Mucosa of descending colon (tissue), 3 donors: ENCODE measurements around the gene CTSL. TPM values are rescaled to one million over a fixed set of nuclear protein-coding genes. Genes with fewer than 3 reads are reported as not detected.

ENCODE experiments used
- ATAC-seq: fragments of 200-7000 bp; cut with Tn5 transposase; one replicate; pipeline ENCODE4 v1.9.1; 2020; ENCODE audit warnings: mild to moderate bottlenecking, moderate library complexity
- DNase-seq, 3 donors: peaks; one replicate each; pipeline ENCODE4 v3.0.0-alpha.2; 2020
- H3K36me3 ChIP-seq: fragments of 200-600 bp; one replicate; pipeline ENCODE4 v1.8.0; 2021; ENCODE audit warnings: low read depth, mild to moderate bottlenecking
- H3K4me1 ChIP-seq: fragments of 200-600 bp; one replicate; pipeline ENCODE4 v1.8.0; 2021; ENCODE audit warnings: low read depth, mild to moderate bottlenecking
- H3K4me3 ChIP-seq: fragments of 200-600 bp; one replicate; pipeline ENCODE4 v1.8.0; 2021; ENCODE audit warnings: mild to moderate bottlenecking
- H3K9me3 ChIP-seq: fragments of 200-600 bp; one replicate; pipeline ENCODE4 v1.8.0; 2021; ENCODE audit warnings: mild to moderate bottlenecking
- intact Hi-C, 2 donors: fragments of 100-400 bp; cut with DNase I in 1 of 2; cut with micrococcal nuclease in 1 of 2; formaldehyde crosslinking; loops; one replicate each; pipeline versions ENCODE4 v1.11.0 to v1.11.1; 2022; cut with DNase I, micrococcal nuclease
- total RNA-seq, 3 donors: library from RNA; stranded (reverse); fragmentation: NEBNext Ultra II Directional in 2 of 3; extraction: Animal tissue kit (Norgen Biotek cat#: 25700) in 2 of 3; gene quantifications; one replicate each; pipeline versions ENCODE4 v1.2.1 to v1.2.4, GENCODE V29; 2021 to 2023
- TF ChIP-seq, protein P1 (sequence below): fragments of 200-600 bp; IDR thresholded peaks from one replicate; pipeline ENCODE4 v1.8.0; 2022; ENCODE audit warnings: antibody characterized with exemption, mild to moderate bottlenecking
- donor health status: DM: no; HTN: no; CAD: no; lungs with moderate emphysema.
- donor health status: DM: no; HTN: no; CAD: no.
- donor health status: DM: no; HTN: yes; CAD: no.

CTSL gene
- total RNA-seq, 3 donors from 2014 or later = 60.1 to 139 (median 62.3) TPM

DNA sequence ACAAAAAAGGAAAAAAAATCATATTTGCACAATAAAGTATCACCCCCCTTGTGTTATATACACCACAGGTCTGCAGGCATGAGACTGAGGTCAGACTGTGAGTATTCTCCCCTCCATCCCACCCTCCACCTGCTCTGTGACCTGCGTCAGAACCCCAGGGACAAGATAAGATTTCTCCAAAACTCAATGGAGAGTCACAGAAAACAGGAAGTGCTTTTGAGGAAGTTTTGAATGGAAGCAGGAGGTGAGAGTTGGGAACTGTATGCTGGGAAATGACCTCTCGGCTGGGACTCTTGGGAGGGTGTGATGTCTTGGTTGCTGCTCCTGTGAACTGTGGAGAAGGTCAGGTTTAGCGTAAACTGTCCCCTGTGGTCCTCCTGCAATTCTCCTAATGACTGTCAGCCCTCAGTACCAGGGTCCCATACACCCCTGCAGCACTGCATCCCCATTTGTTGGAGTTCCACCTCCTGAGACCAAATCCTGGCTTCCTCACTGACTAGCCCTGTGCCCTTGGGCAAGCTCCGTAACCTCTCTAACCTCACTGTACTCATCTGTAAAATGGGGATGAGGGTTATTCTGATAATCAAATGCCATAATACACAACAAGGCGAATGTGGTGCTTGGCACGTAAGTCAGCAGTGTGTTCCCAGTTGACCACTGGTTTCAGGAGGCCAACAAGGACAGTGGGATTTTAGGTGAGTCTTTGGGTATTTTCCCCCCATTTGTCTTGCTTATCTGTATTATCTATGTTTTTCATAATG, 6.9 kb upstream of the CTSL start:
- DNase-seq (no peak), ATAC-seq (no peak)
- H3K36me3 ChIP-seq = no peaks in the 10 kb centered on the region
- no peaks in the 10 kb centered on the region for H3K4me1 ChIP-seq
- no peaks in the 10 kb centered on the region for H3K9me3 ChIP-seq
- TF ChIP-seq, protein P1, sequence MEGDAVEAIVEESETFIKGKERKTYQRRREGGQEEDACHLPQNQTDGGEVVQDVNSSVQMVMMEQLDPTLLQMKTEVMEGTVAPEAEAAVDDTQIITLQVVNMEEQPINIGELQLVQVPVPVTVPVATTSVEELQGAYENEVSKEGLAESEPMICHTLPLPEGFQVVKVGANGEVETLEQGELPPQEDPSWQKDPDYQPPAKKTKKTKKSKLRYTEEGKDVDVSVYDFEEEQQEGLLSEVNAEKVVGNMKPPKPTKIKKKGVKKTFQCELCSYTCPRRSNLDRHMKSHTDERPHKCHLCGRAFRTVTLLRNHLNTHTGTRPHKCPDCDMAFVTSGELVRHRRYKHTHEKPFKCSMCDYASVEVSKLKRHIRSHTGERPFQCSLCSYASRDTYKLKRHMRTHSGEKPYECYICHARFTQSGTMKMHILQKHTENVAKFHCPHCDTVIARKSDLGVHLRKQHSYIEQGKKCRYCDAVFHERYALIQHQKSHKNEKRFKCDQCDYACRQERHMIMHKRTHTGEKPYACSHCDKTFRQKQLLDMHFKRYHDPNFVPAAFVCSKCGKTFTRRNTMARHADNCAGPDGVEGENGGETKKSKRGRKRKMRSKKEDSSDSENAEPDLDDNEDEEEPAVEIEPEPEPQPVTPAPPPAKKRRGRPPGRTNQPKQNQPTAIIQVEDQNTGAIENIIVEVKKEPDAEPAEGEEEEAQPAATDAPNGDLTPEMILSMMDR = no peak
- intact Hi-C loops = no loop called here
- no peak overlapping the region for H3K4me3 ChIP-seq

DNA sequence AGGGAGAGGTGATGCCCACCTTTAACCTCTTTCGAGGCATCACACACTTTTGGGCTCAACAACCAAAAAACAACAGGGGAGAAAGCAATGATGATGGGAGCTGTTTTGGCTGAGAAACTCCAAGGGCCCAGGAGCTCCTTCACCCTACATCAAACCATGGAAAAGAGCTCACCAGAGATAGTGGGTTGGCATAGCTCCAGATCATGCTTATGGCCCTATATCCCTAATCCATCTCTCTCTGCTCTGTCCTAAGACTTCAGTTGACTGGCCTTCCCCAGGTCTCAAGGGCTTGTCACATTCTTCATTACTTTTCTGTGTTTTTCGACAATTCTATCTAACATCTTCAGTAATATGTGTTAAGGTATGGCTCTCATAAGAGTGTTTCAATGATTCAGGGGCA, 5.7 kb upstream of the CTSL start:
- Histone ChIP-seq H3K4me3 (no peak overlapping the region), H3K4me1 (no peaks in the 10 kb centered on the region), H3K9me3 (no peaks in the 10 kb centered on the region), H3K36me3 (no peaks in the 10 kb centered on the region)
- ATAC-seq (no peak), DNase-seq (no peak)
- intact Hi-C loops = no loop called here
- TF ChIP-seq, protein P1 = no peak

DNA sequence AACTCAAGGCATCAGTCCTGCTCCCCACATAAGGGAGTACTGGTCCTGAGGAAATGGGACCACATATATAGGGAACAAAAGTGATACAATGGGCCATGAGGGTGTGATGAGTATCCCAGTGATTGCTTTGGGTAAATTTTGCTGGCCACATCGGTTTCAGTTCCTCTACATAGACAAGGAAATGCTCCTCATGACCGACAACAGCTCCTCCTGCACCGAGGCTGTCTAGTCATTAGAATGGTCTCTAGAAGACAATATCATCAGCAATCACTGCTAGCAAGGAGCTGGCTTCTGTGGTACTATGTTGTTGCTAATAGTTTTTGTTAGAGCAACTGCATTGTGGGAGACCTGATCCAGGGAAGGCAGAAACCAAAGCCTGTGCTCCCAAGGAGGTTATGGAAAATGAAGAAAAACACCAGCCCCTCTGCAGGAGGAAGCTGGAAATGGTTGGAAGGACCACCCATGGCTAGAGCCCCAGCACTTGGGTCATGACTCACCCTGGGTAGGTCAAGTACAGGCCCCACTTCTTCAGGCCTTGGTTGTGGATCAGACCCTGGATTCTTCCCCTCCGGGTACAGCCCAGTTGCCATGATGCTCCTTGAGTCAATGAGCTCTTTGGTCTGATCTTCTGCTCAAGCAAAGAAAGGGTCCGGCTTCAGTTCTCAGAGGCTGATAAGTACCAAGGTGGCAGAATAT, 3.4 kb upstream of the CTSL start:
- Histone ChIP-seq H3K4me3 (no peak overlapping the region), H3K4me1 (peaks cover 3% of the 10 kb centered on the region), H3K9me3 (no peaks in the 10 kb centered on the region), H3K36me3 (no peaks in the 10 kb centered on the region)
- TF ChIP-seq, protein P1 = no peak
- DNase-seq (peak in 1 of 3 donors; percentile 38), ATAC-seq (no peak)
- intact Hi-C loops = no loop called here

DNA sequence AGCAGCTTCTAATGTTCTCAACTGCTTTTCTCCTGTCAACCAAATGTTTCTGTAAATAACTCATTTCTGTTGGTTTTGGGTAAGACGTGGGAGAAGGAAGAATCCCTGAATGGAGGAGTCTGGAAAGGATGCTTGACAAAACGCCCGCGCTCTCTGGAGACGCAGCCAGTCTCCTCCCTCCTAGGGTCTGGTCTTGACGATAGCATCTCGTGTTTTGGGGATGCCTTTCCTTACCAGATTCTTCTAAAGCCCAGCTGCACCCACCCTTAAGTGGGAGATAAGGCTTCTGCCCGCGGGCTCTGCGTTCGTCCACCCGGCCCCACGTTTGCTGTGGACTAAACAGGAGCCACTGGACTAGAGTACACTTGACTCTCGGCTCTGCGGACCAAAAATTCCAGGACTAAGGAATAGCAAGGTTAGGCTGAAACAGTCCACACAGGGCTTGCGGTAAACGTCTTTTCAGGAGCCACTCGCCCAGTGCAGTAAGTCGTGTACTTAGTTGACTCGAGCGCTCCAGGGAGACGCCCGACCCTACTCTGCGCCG, 491 bp upstream of the CTSL start:
- Histone ChIP-seq H3K36me3 (no peaks in the 10 kb centered on the region), H3K4me3 (peak overlapping the region; percentile 54), H3K4me1 (peaks cover 3% of the 10 kb centered on the region), H3K9me3 (no peaks in the 10 kb centered on the region)
- peak in 1 of 3 donors; percentile 18 for DNase-seq
- TF ChIP-seq, protein P1 = no peak
- no peak for ATAC-seq
- intact Hi-C loops = no loop called here

DNA sequence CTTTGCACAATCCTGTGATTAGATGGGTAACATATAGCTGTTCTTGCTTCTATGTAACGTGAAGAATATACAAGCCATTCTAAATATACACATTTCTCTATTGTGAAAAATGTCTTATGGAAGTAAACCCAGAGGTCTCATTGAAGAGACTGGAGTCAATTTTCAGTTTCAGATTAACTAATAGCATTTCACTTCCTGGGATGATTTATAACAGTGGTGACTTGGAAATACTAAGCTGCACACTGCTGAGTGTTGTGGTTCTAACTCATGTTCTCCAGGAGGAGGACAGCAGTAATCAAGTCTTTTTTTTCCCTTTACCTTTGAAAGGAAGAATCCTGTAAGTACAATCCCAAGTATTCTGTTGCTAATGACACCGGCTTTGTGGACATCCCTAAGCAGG, 3.3 kb downstream of the CTSL start:
- TF ChIP-seq, protein P1 = no peak
- no peaks in the 10 kb centered on the region for H3K9me3 ChIP-seq
- H3K4me3 ChIP-seq = no peak overlapping the region
- peaks cover 3% of the 10 kb centered on the region for H3K4me1 ChIP-seq
- ATAC-seq = no peak
- no peaks in the 10 kb centered on the region for H3K36me3 ChIP-seq
- DNase-seq = no peak
- intact Hi-C loops = no loop called here
